ENCODE data around the gene KCNMB2. TPM values are rescaled to one million over a fixed set of nuclear protein-coding genes. Genes with fewer than 3 reads are reported as not detected.

Gene KCNMB2
- total RNA-seq, 1 experiment from 2014 or later: not detected

GRCh38 chr3:178778589-178778988 is 242.4 kb downstream of the KCNMB2 start:
- no peak for DNase-seq (ENCODE audit: low spot score)
- Mint-ChIP-seq H3K36me3 (no peaks in the 10 kb centered on the region), H3K4me3 (no peak overlapping the region), H3K4me1 (peaks cover 10% of the 10 kb centered on the region), H3K27me3 (ENCODE audit: low read depth) (no peaks in the 10 kb centered on the region), H3K27ac (no peak overlapping the region), H3K9me3 (no peaks in the 10 kb centered on the region)
- no peak for TF ChIP-seq PRDM15 (CRISPR knock-in tag; IDR thresholded peaks at IDR 0.05)
- TF ChIP-seq ZNF671 (CRISPR knock-in tag; IDR thresholded peaks at IDR 0.05): no peak
- no peak for TF ChIP-seq ZNF121 (CRISPR knock-in tag; IDR thresholded peaks at IDR 0.05)
- no peak for TF ChIP-seq ZNF416 (CRISPR knock-in tag; IDR thresholded peaks at IDR 0.05)
- no peak for TF ChIP-seq SMAD3 (CRISPR knock-in tag; IDR thresholded peaks at IDR 0.05; ENCODE audit: borderline replicate concordance)
- TF ChIP-seq, protein P1, sequence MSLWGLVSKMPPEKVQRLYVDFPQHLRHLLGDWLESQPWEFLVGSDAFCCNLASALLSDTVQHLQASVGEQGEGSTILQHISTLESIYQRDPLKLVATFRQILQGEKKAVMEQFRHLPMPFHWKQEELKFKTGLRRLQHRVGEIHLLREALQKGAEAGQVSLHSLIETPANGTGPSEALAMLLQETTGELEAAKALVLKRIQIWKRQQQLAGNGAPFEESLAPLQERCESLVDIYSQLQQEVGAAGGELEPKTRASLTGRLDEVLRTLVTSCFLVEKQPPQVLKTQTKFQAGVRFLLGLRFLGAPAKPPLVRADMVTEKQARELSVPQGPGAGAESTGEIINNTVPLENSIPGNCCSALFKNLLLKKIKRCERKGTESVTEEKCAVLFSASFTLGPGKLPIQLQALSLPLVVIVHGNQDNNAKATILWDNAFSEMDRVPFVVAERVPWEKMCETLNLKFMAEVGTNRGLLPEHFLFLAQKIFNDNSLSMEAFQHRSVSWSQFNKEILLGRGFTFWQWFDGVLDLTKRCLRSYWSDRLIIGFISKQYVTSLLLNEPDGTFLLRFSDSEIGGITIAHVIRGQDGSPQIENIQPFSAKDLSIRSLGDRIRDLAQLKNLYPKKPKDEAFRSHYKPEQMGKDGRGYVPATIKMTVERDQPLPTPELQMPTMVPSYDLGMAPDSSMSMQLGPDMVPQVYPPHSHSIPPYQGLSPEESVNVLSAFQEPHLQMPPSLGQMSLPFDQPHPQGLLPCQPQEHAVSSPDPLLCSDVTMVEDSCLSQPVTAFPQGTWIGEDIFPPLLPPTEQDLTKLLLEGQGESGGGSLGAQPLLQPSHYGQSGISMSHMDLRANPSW (CRISPR knock-in tag; conservative IDR thresholded peaks at IDR 0.05; ENCODE audit: low read depth): no peak
- no peak for TF ChIP-seq CREB1 (CRISPR knock-in tag; IDR thresholded peaks at IDR 0.05)
- TF ChIP-seq ZNF423 (CRISPR knock-in tag; IDR thresholded peaks at IDR 0.05): no peak
- TF ChIP-seq, protein P2, sequence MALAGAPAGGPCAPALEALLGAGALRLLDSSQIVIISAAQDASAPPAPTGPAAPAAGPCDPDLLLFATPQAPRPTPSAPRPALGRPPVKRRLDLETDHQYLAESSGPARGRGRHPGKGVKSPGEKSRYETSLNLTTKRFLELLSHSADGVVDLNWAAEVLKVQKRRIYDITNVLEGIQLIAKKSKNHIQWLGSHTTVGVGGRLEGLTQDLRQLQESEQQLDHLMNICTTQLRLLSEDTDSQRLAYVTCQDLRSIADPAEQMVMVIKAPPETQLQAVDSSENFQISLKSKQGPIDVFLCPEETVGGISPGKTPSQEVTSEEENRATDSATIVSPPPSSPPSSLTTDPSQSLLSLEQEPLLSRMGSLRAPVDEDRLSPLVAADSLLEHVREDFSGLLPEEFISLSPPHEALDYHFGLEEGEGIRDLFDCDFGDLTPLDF (CRISPR knock-in tag; IDR thresholded peaks at IDR 0.05): no peak
- no peak for TF ChIP-seq ATF2 (CRISPR knock-in tag; IDR thresholded peaks at IDR 0.05; ENCODE audit: borderline replicate concordance, low read depth)
- TF ChIP-seq GTF2I (CRISPR knock-in tag; conservative IDR thresholded peaks at IDR 0.05): no peak
- no peak for TF ChIP-seq SOX15 (CRISPR knock-in tag; IDR thresholded peaks at IDR 0.05)
- no peak for TF ChIP-seq FOXJ3 (CRISPR knock-in tag; IDR thresholded peaks at IDR 0.05; ENCODE audit: borderline replicate concordance)
- TF ChIP-seq, protein P3, sequence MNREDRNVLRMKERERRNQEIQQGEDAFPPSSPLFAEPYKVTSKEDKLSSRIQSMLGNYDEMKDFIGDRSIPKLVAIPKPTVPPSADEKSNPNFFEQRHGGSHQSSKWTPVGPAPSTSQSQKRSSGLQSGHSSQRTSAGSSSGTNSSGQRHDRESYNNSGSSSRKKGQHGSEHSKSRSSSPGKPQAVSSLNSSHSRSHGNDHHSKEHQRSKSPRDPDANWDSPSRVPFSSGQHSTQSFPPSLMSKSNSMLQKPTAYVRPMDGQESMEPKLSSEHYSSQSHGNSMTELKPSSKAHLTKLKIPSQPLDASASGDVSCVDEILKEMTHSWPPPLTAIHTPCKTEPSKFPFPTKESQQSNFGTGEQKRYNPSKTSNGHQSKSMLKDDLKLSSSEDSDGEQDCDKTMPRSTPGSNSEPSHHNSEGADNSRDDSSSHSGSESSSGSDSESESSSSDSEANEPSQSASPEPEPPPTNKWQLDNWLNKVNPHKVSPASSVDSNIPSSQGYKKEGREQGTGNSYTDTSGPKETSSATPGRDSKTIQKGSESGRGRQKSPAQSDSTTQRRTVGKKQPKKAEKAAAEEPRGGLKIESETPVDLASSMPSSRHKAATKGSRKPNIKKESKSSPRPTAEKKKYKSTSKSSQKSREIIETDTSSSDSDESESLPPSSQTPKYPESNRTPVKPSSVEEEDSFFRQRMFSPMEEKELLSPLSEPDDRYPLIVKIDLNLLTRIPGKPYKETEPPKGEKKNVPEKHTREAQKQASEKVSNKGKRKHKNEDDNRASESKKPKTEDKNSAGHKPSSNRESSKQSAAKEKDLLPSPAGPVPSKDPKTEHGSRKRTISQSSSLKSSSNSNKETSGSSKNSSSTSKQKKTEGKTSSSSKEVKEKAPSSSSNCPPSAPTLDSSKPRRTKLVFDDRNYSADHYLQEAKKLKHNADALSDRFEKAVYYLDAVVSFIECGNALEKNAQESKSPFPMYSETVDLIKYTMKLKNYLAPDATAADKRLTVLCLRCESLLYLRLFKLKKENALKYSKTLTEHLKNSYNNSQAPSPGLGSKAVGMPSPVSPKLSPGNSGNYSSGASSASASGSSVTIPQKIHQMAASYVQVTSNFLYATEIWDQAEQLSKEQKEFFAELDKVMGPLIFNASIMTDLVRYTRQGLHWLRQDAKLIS (CRISPR knock-in tag; IDR thresholded peaks at IDR 0.05; ENCODE audit: borderline replicate concordance): no peak
- no peak for TF ChIP-seq RORB (CRISPR knock-in tag; IDR thresholded peaks at IDR 0.05)
- TF ChIP-seq PRRX2 (CRISPR knock-in tag; IDR thresholded peaks at IDR 0.05): no peak
- no peak for TF ChIP-seq ESRRA (CRISPR knock-in tag; IDR thresholded peaks at IDR 0.05; ENCODE audit: borderline replicate concordance)
- TF ChIP-seq TEAD1 (CRISPR knock-in tag; IDR thresholded peaks at IDR 0.05): no peak
- ChIA-PET POLR2A (no interaction called here), CTCF (no interaction called here)
- ATAC-seq: no peak
